Activated CD8-positive, alpha-beta memory T cell treated with anti-CD3 and anti-CD28 coated beads, Interleukin-2, amount 50 U/mL, for 24 hours (primary cell): ENCODE measurements around the gene QARS1.
A peak's percentile ranks its signal among the peaks of the same experiment; 100 is the strongest.

Experiments used
- DNase-seq: peaks from one replicate; pipeline ENCODE4 v3.0.0-alpha.2; 2020; ENCODE audit errors: extremely low read depth

The QARS1 gene

DNA sequence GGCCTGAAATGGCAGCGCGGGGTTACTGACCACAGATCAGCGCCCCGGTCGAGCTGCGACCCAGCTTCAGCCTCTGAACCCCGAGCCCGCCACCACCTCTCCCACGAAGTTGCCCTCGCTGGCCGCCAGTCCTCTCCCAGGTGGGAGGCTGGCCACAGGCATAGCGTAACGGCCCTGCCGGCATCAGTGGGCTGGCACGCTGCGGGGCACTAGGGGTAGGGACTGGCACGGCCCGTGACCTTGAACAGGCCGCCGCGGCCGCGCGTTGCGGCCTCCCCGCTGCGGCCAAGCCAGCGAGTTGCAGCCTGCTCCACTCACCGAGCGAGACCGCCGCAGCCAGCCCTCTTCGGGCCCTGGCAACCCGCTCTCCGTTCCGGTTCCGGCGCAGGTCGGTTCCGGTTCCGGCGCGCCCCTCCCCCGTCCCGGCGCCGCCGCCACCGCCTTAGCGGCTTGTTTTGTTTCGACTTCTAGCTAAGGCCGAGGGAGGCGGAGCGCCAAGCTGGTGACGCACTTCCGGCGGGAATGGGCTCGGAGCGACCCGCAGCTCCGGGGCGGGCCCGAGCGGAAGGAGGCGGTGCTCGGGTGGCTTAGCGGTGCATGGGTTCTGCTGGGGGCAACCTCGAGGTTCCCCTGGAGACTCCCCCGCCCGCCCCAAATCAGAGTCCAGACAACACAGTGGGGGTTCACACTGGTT lies 16.0 kb upstream of the QARS1 start, which contains the start of gene USP19:
Gene USP19, minus strand, starts transcription at position 386 of the 694 bp plus-strand sequence. CDS start 1,678 bp downstream, outside the sequence.
- DNase-seq: peak; percentile 81

DNA sequence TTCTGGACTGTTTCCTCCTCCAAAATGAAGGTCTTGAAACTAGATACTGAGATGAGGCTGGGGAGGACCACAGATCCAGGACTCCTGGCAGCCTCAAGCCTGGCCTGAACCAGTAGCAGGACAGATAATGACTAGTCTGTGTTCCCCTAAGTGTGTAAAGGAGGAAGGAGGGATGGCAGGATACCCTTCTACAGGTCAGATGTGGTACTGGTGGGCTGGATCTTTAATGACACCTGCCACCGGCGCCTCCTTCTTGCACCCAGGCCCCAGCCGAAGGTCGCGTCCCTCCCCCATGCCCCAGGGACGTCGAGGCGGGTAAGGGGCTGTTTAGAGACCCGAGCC lies 15.5 kb upstream of the QARS1 start:
- DNase-seq: no peak

DNA sequence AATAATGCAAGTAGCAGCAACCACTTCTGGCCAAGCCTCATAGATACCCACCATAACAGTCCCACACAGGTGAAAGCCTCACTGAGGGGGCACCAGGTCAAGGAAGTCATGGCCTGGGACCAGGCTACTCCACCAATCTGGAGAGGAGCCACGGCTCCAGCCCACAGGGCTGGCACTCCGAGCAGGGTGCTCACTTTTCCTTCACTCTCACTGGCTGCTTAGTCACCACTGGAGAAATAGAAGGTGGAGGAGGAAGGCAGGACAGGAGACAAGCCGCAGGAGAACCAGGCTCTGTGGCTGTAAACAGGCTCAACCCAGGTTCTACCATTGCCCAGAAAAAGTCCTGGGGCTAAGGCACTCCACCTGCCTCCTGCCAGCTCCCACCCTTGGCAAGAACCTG lies 14.9 kb upstream of the QARS1 start:
- no peak for DNase-seq

DNA sequence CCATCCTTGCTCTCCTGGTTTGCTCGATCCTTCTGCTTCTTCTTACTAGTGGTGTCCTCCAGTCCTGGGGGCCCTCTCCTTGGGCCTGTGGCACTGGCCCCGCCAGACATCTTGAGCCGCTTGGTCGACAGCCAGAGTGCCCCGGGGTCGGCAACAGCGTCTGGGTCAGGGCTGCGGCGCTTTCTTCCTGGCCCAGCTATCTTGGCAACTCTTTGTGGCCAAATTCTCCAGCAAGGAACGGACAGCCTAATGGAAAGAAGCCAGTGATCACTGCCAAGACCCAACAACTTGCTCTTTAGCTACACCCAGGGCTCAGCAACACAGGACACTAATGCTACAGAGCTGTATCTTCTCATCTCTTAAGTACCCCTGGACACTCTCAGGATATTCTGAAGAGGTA lies 14.5 kb upstream of the QARS1 start:
- no peak for DNase-seq

DNA sequence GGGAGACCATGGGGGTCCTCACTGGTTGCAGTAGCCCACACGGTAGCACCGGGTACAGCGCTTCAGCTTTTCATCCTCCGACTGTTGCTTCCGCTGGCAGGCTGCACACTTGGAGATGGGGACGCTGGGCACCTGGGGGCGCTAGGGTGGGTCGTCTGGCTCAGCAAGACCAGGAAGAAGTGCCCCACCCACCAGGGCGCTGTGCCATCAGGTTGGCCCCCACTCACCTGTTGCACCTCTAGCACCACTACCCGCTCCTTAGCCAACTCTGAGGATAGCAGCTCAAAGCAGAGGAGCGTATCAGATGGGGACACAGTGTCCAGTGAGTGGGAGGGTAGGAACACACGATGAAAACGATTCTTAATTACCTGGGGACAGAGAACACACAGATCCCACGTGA lies 7.7 kb upstream of the QARS1 start:
- DNase-seq: no peak

DNA sequence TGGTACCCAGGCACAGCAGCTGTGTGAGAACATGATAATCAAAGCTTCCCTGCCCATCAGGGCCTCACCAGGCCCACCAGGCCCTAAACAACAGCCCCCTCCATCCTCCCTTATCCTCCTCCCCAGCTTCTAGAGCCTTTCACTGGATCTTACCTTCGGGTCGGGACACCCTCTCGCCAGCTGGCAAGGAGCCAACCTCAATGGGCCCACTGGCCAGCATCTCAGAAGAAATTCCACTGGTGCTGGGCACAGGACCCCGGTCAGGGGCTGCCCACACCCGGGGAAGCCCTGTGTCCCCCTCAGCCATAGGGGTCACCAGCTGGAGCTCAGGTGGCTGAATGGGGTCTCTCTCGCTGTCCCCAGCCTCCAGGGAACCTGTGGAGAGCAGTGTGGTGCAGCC lies 6.8 kb upstream of the QARS1 start:
- no peak for DNase-seq

DNA sequence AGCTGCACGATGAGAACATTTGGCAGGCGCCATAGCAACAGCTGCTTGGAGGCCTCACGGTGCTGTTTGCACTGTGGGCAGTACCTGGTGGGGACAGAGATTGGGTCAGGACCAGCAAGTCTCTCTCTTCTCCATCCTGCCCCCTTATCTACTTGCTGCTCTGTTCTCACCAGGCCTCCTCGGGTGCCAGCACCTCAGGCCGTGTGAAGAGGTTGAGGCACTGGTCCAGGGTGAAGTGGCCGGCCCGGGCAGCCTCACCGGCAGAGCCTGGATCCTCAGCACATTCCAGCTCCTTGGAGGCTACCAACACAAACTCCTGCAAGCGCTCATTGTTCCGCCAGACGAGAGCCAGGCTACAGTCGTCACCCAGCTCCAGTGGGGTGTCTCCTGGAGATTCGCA lies 6.2 kb upstream of the QARS1 start:
- no peak for DNase-seq

DNA sequence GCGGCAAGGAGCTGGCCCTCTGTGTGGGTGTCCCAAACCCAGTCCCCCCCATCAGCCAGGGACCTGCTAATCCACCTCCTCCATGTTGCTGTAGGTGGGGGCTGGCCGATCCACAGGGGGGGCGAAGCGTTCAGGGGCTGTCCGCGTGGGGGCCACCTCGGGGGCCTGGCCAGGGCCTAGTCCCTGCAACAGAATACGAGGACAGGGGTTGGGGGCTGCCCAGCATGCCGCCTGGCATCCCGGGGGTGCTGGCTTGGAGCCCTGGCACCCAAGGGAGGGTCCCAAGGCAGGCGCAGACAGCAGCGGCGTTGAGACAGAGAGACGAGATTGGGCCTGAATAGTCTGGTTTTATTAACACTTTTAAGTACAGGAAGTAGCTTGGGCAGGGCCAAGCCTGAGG lies 3.8 kb upstream of the QARS1 start:
- DNase-seq: no peak

DNA sequence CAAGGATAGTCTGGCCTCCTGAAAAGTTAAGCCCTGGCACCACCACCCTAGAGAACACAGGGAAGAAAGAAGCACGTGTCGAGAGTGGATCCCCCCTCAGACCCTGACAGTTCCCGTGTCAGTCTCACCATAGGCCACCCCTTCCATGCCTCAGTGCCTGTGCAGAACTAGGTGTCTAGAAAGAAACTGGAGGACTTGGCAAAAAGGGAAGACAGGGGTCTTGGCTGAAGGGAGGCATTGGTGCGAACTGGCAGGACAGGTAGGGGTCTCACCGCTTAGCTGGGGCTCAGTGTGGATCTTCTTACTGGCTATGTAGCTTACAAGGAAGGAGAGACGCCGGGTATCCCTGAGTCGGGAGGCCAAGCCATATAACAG lies 518 bp downstream of the QARS1 start:
- DNase-seq: no peak

DNA sequence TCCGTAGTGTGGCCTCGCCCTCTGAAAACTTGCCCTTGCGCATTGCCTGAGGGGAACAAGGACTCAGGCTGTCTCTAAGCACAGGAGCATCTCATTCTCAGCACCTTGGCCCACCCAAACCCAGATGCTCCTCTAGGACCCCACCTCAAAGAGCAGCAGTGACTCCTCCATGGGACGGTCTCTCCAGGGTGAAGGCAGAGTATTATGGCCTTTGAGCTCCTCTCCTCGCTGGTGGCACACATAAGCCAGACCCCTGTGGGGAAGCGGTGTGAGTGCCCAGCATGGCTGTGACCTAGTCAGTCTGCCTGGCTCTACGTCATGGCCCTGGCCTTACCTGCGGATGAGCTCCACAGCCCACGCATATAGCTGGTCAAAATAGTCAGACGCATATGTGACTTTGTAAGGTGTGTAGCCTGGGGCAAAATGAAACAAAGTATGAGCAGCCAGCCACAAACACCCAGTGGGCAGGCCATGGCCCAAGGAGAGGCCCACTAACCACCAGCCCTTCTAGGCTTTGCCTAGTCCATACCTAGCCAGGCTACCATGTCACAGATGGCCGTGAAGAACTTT lies 4.4 kb downstream of the QARS1 start:
- no peak for DNase-seq

DNA sequence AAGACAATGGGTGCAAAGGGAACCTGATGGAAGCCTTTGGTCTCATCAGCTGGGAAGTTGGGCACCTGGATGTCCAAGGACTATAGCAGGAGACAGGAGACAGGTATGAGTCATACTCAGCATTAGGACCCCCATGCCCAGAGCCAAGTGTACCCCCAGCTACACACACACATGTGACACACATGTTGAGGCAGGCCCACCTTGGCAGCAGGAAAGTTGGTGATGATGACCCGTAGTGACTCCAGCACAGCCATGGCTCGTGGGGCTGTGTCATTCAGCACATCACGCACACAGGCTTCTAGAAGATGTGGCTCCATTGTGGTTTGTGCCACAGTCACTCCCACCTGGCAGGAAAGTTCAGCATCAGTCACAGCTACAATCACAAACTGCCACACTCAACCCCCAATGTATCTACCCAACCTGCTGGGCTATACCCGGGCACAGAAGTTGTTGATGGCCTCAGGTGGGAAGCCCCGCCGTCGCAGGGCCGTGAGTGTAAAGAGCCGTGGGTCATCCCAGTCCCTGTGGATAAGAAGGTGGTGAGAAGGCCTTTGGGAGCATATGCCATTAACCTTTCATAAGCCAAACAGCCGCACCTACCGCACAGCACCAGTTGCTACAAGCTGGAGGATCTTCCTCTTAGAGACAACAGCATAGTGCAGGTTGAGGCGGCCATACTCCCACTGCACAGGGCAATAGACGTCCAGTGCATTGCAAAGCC lies 5.5 kb downstream of the QARS1 start:
- DNase-seq: no peak

DNA sequence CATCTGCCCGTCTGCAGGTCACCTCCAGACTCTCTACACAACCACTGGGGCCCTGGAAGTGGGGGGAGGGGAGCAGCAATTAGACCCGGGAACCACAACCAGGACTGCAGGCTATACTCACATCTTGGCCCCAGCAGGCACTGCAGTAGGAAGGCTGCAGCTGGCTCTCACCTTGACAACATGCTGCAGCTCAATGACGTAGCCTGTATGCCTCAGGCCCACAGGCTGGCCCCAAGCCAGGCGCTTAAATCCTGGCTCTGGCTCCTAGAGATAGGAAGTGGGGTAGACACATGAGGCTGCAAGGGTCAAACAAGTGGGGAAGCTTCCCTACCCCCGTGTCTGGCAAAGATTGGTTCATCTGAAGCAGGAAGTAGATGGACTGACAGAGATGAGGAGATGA lies 6.1 kb downstream of the QARS1 start:
- no peak for DNase-seq

DNA sequence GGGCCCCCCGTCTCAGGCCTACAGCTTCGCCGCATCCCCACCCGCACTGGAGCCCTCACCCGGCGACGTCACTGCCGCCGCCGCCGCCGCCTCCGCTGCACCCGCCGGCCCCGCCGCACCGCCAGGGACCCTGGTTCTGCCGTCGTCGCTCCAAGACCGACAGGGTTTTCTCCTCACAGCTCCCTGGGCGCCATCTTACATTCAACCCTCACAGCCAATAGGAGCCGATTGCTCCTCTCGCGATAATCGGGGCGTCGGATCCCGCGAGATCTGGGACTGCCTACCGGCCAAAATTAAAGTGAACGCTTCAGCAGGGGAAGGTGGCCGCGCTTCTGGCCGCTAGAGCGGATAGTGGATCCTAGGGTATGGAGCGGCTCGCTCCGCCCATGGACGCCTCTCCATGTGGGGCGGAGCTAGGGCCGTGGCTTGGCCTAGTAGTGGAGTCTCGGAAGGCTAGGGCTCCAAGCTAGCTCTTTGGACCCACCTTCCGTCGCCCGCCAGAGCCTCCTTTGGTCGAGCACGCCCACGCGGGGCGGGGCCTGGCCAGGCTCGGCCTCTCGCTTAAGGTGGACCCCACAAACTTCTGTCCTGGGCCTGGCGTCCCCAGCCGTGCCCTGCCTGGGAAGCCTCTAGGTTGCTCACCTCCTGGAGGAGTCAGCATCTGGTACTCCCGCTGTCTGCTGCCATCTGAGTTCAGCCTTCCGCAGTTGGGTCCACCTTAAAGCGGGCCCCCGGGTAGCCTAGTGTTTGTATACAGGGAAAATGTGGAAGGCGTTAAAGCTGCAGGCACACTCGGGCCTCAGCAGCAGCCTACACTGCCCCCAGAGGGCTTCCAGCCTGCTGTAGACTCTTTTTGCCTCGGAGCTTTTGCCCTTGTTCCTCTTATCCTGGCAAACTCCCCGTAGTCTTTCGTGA lies 10.4 kb downstream of the QARS1 start, which contains the start of gene QRICH1:
Gene QRICH1, minus strand, starts transcription at position 219 of the 915 bp plus-strand sequence. CDS start 17,054 bp downstream, outside the sequence.
- peak; percentile 84 for DNase-seq

DNA sequence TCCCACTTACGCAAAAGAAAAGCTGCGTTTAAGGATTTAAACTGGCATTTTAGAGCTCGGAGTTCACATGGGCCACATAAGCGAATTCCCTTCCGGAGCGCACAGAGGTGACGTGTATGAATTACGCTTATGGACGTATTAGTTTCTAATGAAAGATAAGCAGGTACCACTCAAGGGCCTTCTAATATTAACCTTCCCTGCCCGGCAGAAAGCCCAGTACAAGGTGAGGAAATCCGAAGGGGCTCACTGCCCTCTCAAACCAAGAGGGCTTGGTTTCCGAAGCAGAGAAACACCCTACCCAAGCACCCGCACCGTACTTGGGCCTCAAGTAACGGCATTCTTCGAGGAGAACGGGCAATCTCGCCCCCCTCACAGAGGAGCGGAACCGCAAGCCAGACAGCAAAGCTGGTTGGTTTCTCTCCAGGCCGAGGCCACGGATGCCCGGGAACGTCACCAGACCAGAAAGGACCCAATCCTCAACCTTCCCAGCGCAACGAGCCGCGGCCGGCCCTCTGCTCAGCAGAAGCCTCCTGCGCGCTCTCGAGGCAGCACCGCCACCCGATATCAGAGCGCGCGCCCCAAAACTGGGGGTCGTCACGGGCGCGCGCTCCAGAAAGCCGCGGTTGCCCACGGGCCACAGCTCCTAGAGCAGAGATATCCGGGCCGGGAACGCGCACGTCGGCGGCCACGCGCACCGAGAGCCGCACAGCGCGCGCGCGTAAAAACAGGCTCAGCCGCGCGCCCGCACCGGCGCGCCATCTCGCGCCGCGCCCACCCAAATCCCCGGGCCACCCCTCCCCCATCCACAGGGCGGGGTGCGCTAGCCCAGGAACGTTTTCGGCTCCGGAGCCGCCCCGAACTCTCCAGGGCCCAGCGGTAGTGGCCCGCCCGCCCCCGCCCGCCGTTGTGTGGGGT lies 11.4 kb downstream of the QARS1 start:
- DNase-seq: peak; percentile 41

DNA sequence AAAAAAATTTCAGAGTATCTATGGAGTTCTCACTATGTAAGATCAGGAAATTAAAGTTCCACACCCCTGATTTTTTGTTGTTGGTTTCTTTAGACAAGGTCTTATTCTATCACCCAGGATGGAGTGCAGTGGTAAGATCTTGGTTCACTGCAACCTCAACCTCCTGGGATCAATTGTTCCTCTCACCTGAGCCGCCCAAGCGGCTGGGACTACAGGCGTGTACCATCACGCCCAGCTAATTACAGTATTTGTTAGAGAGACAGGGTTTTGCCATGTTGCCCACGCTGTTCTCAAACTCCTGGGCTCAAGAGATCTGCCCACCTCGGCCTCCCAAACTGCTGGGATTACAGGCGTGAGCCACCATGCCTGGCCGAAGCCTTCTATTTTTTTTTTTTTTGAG lies 23.1 kb downstream of the QARS1 start:
- DNase-seq: no peak

DNA sequence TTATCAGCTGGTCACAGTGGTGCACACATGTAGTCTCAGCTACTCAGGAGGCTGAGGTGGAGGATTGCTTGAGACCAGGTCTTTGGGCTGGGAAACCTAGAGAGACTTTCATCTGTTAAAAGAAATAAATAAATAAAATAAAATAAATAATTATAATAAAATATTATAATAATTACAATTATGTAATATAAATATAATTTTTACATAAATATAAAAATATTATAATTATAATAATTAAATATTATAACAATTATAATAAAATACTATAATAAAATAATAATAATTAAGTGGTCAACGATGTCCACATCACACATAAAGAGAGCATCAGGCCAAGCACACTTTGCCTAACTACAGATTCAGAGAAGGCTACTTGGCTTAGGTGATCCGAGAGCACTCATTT lies 25.3 kb downstream of the QARS1 start:
- no peak for DNase-seq

DNA sequence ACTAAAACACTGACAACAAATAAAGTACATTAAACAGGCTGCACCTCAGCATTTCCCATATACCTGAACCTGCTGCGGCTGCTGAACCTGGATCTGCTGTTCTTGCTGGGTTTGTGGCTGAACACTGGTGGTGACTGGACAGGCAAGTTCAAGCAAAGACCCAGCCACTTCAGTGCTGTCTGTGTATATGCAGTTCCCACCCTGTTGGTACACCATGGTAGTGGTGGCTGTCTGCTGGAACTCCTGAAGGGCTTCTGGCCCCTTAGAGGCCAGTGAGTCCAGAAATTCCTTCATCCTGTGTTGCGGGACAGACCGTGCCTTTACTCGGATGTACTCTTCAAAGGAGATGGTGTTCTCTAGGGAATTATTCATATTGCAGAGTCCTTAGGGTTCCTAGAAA lies 27.9 kb downstream of the QARS1 start:
- no peak for DNase-seq

DNA sequence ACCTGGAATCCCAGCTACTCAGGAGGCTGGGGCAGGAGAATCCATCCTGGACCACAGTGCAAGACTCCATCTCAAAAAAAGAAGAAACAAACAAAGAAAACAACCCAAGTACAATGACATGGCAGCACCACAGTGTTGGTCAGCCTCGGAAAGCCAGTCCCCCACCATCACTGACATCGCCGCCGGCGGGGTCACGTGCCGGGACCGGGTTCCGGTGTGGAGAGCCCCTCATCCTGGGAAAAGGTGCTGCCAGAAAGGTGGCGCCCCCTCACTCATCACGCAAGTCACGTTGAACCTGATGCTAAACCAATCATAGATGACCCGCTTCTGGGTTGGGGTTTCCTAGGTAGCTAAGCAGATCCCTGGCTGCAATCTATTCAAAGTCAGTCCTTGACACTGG lies 28.4 kb downstream of the QARS1 start:
- DNase-seq: no peak

DNA sequence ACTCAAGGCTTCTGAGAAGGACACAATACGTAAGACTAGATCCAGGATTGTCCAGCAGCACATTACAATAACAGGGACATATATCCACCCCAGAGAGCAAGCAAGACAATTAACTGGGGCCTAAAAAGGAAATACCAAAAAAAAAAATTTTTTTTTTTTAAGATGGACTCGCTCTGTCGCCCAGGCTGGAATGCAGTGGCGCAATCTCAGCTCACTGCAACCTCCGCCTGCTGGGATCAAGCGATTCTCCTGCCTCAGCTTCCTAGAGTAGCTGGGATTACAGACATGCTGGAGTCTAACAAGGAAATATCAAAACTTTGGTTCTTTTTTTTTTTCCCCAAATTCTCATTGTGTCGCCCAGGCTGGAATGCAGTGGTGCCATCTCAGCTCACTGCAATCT lies 46.5 kb downstream of the QARS1 start:
- DNase-seq: no peak

DNA sequence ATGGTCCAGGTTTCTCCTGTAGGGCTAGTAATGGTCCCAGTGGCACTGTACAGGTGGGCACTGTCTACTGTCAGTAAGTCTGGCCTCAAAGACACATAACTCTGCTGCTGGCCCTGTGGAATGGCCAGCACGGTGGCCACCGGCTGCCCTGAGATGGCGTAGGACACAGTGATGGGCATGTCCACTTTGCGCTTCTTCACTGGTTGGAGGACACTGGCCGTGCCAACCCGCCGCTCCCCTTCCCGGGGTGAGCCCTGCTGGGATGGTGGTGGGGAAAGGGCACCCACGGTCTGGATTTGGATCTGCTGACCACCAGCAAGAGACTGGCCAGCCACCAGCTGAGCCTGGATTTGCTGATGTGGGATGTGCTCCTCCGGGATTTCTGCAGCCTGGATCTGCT lies 47.3 kb downstream of the QARS1 start:
- no peak for DNase-seq

DNA sequence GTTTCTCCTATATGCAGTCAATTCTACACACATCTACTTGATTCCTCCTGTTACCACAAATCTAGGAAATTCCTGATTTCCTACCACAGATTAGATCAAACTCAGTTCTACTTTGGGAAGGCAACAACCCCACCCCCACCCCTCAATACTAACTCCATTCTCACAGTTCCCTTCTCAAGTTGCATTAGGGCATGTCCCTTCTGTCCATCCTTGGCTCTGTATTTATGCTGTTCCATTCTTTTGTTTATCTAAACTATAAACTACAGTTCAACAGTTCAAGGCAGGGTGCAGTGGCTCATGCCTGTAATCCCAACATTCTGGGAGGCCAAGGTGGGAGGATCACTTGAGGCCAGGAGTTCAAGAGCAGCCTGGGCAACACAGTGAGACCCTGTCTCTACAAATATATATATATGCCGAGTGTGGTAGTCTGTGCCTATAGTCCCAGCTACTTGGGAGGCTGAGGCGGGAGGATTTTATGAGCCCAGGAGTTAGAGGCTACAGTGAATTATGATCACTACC lies 50.2 kb downstream of the QARS1 start:
- no peak for DNase-seq
